GM18909 (cell line): ENCODE measurements around the gene TMPRSS3.

Experiments
- ATAC-seq: cut with Tn5 transposase; IDR thresholded peaks from one replicate; pipeline ENCODE4 v1.9.1; 2021; ENCODE audit warnings: mild to moderate bottlenecking; ENCODE audit not compliant: unreplicated experiment, poor library complexity

The TMPRSS3 gene

GRCh38 chr21:42429021-42429420, 33.2 kb upstream of the TMPRSS3 start:
- ATAC-seq = no peak

GRCh38 chr21:42427809-42428419, 32.1 kb upstream of the TMPRSS3 start:
- no peak for ATAC-seq

GRCh38 chr21:42426876-42427480, 31.1 kb upstream of the TMPRSS3 start:
- ATAC-seq = no peak

DNA sequence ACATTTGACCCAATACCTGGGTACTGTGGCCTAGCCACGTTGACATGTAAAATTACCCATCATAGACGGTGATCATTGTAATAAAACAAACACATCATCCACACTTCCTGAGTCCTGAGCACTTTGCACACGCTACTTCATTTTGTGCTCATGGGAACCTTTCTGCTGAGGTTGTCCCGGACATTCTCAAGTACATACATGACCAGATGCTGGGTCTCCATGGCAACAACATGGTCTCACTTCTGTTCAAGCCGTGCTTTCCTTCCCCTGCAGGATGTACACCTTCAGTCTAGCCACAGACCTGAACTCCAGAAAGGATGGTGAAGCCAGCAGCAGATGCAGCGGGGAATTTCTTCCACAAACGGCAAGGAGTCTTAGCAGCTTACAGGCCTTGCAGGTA, 30.6 kb upstream of the TMPRSS3 start:
- no peak for ATAC-seq

DNA sequence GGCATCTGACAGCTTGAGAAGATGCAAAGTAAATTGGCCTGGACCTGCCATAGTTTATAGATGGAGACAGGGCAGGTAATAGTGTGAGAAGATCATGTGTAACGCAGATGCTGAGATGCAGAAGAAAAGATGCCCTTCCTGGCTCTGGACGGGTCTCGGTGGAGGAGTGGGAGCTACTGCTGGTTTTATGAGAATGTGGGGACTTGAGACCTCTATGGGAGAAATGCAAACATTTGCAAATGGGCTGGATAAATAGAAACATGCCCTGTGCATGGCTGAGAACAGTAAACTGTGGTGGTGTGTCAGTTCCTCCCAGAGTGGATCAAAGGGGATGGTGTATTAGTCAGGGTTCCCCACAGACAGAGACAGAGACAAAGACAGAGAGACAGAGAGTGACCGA, 29.7 kb upstream of the TMPRSS3 start:
- ATAC-seq = peak; percentile 40

- ATAC-seq = peak; percentile 45
Observed at GRCh38 chr21:42424914-42425541, 29.2 kb upstream of the TMPRSS3 start.

GRCh38 chr21:42423685-42424084, 27.8 kb upstream of the TMPRSS3 start:
- no peak for ATAC-seq

- ATAC-seq = peak; percentile 57
Observed at GRCh38 chr21:42423197-42423675, 27.4 kb upstream of the TMPRSS3 start.

- ATAC-seq = no peak
Observed at GRCh38 chr21:42421018-42421793, 25.4 kb upstream of the TMPRSS3 start.

DNA sequence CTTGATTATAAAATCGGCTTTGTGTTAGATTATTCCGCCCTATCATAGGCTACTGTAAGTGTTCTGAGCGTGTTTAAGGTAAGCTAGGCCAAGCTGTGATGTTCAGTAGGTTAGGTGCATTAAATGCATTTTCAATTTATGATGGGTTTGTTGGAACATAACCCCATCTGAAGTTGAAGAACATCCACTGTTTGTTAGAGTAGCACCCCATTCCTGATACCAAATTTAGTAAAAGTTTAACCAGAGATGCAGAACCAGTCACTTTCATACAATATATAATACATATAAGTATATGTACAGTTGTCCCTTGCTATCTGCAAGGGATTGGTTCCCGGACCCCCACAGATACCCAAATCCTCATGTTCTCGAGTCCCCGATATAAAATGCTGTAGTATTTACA, 24.0 kb upstream of the TMPRSS3 start:
- no peak for ATAC-seq

- ATAC-seq = no peak
Observed at GRCh38 chr21:42418886-42419285, 23.0 kb upstream of the TMPRSS3 start.

DNA sequence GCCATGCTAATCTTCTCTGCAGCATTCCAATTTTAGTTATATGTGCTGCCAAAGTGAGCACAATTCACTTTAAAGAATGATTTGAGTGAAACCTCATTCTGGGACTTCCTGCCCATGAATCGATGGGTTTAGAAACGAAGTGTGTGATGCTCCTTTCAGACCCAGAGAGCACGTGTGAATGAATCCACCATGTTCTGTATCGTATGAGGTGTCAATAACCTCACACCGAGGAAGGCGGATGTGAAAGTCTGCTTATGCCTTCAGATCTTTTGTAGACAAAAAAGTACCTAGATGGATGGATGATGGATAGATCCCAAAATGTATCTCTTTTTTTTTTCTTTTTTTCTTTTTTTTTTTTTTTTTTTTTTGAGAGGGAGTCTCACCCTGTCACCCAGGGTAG, 21.7 kb upstream of the TMPRSS3 start:
- ATAC-seq = no peak

DNA sequence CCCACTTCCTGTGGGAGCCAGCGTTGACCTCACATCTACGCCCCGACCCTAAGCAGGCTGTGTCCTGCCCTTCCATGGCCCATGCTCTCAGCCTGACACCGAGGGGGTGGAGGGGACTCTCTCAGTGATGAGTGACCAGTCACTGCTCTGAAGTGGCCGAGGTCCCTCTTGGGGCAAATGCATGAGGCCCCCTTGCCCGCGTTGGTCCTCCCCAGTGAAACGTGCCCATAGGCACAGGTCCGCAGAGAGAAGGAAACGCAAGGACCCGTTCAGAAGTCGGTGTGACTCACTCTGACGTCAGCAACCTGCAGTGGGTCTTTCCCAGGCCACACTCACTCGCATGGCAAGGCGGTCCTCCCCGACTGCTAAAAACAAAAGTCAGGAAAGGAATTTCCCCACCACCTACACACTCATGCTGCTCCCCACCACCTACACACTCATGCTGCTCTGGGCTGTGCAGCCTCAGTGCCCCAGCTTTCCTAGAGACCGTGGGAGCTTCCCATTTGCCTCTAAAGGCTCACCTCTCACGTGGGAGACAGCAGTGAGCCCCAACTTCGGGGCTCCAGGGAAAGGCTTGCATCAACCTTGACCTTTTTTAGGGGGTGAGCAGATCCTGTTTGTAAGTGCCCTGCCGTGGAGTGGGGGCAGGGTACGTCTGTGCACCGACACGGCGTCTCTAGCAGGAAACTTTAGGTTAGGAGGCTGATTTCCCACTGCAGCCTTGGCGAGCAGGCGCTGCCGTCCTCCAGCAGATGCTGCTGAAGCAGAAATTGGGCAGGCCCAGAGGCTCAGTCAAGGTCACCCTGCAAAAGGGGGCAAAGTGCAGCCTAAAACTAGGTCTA, 19.3 kb upstream of the TMPRSS3 start:
- ATAC-seq = peak; percentile 75

- ATAC-seq = no peak
Observed at GRCh38 chr21:42414553-42414927, 18.7 kb upstream of the TMPRSS3 start.

GRCh38 chr21:42414066-42414465, 18.2 kb upstream of the TMPRSS3 start:
- no peak for ATAC-seq

GRCh38 chr21:42413500-42413899, 17.6 kb upstream of the TMPRSS3 start:
- ATAC-seq = no peak

DNA sequence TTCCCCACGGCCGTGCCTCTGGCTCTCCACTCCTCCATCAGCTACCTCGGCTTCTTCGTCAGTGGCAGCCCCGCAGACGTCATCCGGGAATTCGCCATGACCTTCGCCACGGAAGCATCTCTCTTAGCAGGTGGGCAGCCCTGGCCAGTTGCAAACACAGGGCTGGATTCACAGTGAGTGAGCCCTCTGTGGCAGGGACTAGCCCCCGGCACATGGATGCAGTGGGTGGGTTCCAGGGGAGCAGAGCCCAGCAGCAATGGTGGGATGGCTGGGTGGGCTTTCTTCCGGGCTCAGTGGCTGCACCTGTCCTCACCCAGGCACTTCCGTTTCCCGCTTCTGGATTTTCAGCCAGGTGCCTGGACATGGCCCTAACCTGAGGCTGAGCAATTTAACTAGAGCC, 17.2 kb upstream of the TMPRSS3 start:
- ATAC-seq = no peak

DNA sequence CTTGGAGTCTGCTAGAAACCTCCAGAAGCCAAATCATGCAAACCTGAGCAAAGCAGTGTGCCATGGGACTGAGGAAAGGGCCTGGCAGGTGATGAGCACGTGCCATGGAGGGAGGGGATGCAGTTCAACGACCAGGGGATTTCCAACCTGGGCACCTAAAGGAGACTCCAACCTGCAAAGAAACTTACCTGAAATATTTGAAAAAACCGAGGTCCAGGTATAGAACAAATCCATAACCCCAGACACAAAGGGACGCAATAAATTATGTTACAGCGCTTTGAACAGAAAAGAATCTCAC, 16.7 kb upstream of the TMPRSS3 start:
- no peak for ATAC-seq

DNA sequence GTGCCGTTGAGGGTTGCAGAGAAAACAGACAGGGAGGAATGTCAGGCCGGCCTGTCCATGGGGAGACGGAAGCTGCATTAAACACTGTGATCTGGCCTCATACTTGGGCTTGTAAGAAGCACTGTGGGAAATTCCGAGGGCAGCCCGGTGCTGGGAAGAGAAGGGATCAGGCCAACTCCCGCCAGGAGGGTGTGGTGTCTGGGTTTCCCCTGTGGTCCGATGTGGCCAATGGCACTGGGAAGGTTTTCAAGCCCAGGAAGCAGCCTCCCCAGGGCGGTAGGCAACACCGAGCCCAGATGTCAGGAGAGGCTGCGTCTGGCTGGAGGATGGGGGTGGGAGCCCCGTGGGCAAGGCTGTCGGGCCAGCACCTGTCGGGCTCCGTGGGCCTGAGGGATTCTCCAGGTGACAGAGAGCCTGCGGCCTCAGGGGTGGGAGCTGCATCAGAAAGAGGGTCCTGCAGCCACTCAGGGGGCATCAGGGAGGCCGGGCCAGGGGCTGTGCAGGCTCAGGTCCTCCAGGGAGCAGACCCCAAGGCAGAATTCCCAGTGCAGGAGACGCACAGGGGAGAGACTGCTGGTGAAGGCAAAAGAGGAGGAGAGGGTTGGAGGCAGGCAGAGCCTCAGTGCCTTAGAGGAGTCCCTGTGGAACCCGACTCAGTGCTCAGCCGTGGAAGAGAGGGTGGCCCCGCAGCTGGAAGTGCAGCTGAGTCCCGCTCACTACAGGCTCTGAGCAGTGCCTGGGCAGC, 16.2 kb upstream of the TMPRSS3 start:
- no peak for ATAC-seq
